Activated T-cell treated with anti-CD3 and anti-CD28 coated beads, Interleukin-2, amount 50 U/mL, for 72 hours (primary cell): Measurements from ENCODE around the gene ANKRD65. TPM values are rescaled to one million over a fixed set of nuclear protein-coding genes. Genes with fewer than 3 reads are reported as not detected.
"Not testable (repeated sequence)": the region's sequence is repeated elsewhere in the genome, so short reads cannot be mapped to it uniquely, and the experiment has no call there.

Source experiments
- ATAC-seq, 2 donors: fragments of 150-1000 bp; cut with Tn5 transposase; replicated peaks in 1 of 2; 2 replicates each; pipeline ENCODE4 v1.10.0; 2021; ENCODE audit warnings: moderate library complexity in 2 of 2, mild to moderate bottlenecking in 1 of 2
- DNase-seq, 2 donors: peaks; one replicate each; pipeline ENCODE4 v3.0.0; 2021 to 2022; ENCODE audit warnings: mixed read lengths in 1 of 2
- H3K27ac Mint-ChIP-seq: one replicate; pipeline ENCODE4 v1.8.0; 2022; ENCODE audit warnings: mild to moderate bottlenecking, moderate library complexity, mixed read lengths
- H3K27me3 Mint-ChIP-seq: one replicate; pipeline ENCODE4 v1.8.0; 2022; ENCODE audit warnings: low read depth, mixed read lengths
- H3K36me3 Mint-ChIP-seq, 2 donors: one replicate each; pipeline ENCODE4 v1.8.0; 2022; ENCODE audit warnings: mixed read lengths in 2 of 2, mild to moderate bottlenecking in 1 of 2; ENCODE audit not compliant: insufficient read depth in 2 of 2
- H3K4me1 Mint-ChIP-seq: one replicate; pipeline ENCODE4 v1.8.0; 2022; ENCODE audit warnings: low read depth, mixed read lengths
- H3K4me3 Mint-ChIP-seq, 2 donors: one replicate each; pipeline ENCODE4 v1.8.0; 2022; ENCODE audit warnings: mild to moderate bottlenecking in 2 of 2, mixed read lengths in 2 of 2, moderate library complexity in 2 of 2
- H3K9me3 Mint-ChIP-seq, 2 donors: one replicate each; pipeline ENCODE4 v1.8.0; 2022; ENCODE audit warnings: mixed read lengths in 2 of 2
- total RNA-seq, 2 donors: library from RNA; stranded (reverse); gene quantifications; one replicate each; pipeline ENCODE4 v1.2.3, GENCODE V29; 2022

Gene ANKRD65
- total RNA-seq, 2 donors from 2014 or later = 0.17 TPM; not detected in 1

GRCh38 chr1:1410238-1410637, 10.8 kb downstream of the ANKRD65 start:
- H3K4me3 Mint-ChIP-seq, H3K9me3 Mint-ChIP-seq, ATAC-seq, DNase-seq, H3K27me3 Mint-ChIP-seq, H3K27ac Mint-ChIP-seq: not testable (repeated sequence)
- H3K36me3 Mint-ChIP-seq = peaks cover 4 to 12% of the 10 kb centered on the region in 2 donors
- peaks cover 37% of the 10 kb centered on the region for H3K4me1 Mint-ChIP-seq

DNA sequence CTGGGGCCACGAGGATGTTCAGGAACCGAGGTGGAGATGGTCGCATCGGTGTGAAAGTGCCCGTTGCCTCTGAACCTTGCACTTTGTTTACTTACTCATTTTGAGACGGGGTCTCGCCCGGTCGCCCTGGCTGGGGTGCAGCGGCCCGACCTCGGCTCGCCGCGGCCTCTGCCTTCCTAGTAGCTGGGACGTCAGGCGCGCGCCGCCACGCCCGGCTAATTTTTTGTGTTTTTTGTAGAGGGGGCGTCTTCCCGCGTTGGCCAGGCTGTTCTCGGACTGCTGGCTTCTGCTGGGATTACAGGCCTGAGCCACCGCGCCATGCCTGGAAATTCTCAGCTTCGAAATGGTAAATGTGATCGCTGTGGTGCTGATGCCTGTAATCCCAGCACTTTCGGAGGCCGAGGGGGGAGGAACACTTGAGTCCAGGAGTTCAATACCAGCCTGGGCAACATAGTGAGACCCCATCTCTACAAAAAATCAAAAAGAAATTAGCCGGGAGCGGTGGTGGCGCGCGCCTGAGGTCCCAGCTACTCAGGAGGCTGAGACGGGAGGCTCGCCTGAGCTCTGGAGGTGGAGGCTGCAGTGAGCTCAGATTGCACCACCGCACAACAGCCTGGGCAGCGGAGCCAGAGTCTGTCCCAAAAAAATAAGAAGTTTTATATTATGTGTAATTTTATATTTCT, 13.3 kb downstream of the ANKRD65 start:
- Mint-ChIP-seq H3K4me1 (peaks cover 56% of the 10 kb centered on the region), H3K27ac (peak overlapping the region; percentile 34), H3K36me3 (peaks cover 4 to 23% of the 10 kb centered on the region in 2 donors), H3K27me3 (no peaks in the 10 kb centered on the region), H3K9me3 (no peaks in the 10 kb centered on the region), H3K4me3 (peak overlapping the region; percentile 90 to 95)
- ATAC-seq (peak; percentile 22 to 29), DNase-seq (peak; percentile 28 to 41)

- Mint-ChIP-seq H3K4me3 (peak within 1 kb of the TSS; percentile 90 to 95), H3K4me1 (peaks cover 55% of the 10 kb centered on the region), H3K27me3 (no peaks in the 10 kb centered on the region), H3K27ac (peak within 1 kb of the TSS; percentile 77), H3K36me3 (peaks cover 4 to 24% of the 10 kb centered on the region in 2 donors), H3K9me3 (no peaks in the 10 kb centered on the region)
- peak; percentile 97 for DNase-seq
- peak; percentile 98 for ATAC-seq
Measured at GRCh38 chr1:1406821-1407635, 14.0 kb downstream of the ANKRD65 start, which contains the start of gene MRPL20. Gene MRPL20, minus strand, starts transcription at chr1:1407293. Its CDS starts 76 bp downstream, at chr1:1407217.

DNA sequence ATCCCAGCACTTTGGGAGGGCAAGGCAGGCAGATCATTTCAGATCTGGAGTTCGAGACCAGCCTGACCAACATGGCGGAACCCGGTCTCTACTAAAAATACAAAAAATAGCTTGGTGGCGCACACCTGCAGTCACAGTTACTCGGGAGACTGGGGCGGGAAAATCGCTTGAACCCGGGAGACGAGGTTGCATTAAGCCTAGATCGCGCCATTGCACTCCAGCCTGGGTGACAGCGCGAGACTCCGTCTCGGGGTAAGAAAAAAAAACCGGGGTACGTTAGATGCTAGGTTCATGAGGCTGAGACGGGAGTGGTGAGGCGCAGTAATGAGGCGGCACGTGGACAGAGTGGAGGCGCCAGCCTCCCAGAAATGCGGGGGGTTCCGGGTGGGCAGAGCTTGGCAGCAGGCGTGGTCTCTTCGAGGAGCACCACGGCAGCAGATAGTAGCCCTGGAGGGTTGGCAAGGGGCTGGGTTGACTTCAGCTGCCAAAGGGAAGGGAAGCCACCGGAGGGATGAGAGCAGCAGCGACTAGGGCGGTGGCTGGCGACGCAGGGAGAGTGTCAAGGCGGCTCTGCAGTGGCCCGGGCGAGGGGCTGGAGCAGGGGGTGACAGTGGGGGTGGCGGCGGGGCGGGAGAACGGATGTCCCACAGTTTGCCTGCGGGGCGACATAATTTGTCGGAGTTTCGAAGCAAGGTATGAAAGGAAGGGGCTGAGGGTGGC, 14.8 kb downstream of the ANKRD65 start:
- H3K4me1 Mint-ChIP-seq = peaks cover 62% of the 10 kb centered on the region
- ATAC-seq (no peak), DNase-seq (no peak)

GRCh38 chr1:1403653-1404052, 17.4 kb downstream of the ANKRD65 start:
- Mint-ChIP-seq H3K27ac (peak overlapping the region; percentile 78), H3K36me3 (peaks cover 12 to 30% of the 10 kb centered on the region in 2 donors), H3K4me1 (peaks cover 61% of the 10 kb centered on the region), H3K27me3 (no peaks in the 10 kb centered on the region), H3K9me3 (no peaks in the 10 kb centered on the region), H3K4me3 (no peak overlapping the region)
- ATAC-seq (no peak), DNase-seq (no peak)

More for the DNA sequence above, 14.8 kb downstream of the ANKRD65 start:
- Mint-ChIP-seq H3K9me3 (no peaks in the 10 kb centered on the region), H3K4me3 (peak overlapping the region; percentile 77 to 95), H3K27me3 (no peaks in the 10 kb centered on the region), H3K27ac (peak overlapping the region; percentile 77), H3K36me3 (peaks cover 4 to 27% of the 10 kb centered on the region in 2 donors)

- DNase-seq, H3K4me3 Mint-ChIP-seq, H3K9me3 Mint-ChIP-seq, H3K27me3 Mint-ChIP-seq, ATAC-seq: not testable (repeated sequence)
- peaks cover 15 to 33% of the 10 kb centered on the region in 2 donors for H3K36me3 Mint-ChIP-seq
- peaks cover 60% of the 10 kb centered on the region for H3K4me1 Mint-ChIP-seq
- peak overlapping the region; percentile 78 for H3K27ac Mint-ChIP-seq
Measured at GRCh38 chr1:1402901-1403392, 18.1 kb downstream of the ANKRD65 start.

DNA sequence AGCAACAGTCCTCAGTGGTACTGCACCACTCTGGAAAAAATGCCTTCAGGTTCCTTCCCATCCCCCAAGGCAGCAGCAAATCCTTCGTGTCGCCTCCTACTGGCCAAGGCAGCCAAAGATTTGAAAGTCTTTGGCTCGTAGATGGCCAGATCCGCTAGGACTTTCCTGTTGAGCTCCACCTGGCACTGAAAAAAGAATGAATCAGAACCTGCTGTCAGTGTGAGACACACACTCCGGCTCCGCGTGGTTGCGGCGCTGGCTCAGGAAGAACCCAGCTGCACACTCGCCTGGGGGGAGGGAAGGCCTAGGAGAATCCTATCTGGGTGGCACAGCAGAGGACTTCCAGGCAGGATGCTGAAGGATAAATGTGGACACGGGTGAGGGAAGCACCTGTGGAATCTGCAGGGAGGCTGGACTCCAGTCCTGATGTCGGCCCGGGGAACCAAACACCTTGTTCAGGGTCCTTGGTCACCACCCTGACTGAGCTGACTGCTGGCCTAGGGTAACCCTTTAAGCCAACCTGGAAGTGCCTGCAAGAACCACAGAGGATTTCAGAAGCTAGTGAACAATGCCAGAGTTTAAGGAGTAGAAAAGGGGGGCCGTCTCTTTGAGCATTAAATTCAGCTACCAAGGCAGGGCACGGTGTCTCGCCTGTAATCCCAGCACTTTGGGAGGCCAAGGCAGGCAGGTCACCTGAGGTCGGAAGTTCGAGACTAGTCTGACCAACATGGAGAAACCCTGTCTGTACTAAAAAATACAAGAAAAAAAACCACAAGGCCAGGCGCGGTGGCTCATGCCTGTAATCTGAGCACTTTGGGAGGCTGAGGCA, 18.8 kb downstream of the ANKRD65 start:
- Mint-ChIP-seq H3K27me3 (no peaks in the 10 kb centered on the region), H3K4me1 (peaks cover 67% of the 10 kb centered on the region), H3K36me3 (peaks cover 15 to 33% of the 10 kb centered on the region in 2 donors), H3K9me3 (no peaks in the 10 kb centered on the region), H3K4me3 (no peak overlapping the region), H3K27ac (no peak overlapping the region)
- ATAC-seq = no peak
- DNase-seq = peak in 1 of 2 donors; percentile 47

DNA sequence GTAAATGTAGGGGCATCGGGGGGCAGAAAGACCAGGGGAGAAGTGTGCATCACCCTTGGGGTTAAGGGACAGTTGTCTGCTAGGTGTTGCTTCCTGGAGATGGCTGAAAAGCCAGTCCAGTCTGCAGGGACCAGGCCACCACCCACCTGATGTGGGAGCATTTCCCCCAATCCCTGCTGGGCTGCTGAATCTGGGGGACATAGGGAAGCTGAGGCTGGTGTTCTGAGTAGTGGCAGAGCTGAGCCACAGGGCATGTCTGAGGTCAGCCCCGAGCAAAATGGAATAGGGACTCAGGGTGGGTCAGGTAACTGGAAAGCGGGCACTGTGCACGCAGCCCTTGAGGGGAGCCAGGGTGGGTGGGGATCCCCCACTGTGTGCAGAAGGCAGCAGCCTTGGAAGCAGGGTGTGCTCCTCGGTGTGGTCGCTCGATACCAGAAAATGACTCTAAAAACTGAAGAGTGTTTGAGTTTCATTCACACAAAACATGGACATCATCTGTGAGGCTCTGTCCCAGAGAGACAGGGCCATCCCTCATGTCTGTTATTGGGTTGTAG, 19.5 kb downstream of the ANKRD65 start:
- H3K27ac Mint-ChIP-seq = peak overlapping the region; percentile 91
- no peaks in the 10 kb centered on the region for H3K9me3 Mint-ChIP-seq
- H3K36me3 Mint-ChIP-seq = peaks cover 15 to 31% of the 10 kb centered on the region in 2 donors
- ATAC-seq = no peak
- no peak for DNase-seq
- H3K4me3 Mint-ChIP-seq = peak overlapping the region; percentile 92 to 97
- H3K27me3 Mint-ChIP-seq = no peaks in the 10 kb centered on the region
- H3K4me1 Mint-ChIP-seq = peaks cover 69% of the 10 kb centered on the region

DNA sequence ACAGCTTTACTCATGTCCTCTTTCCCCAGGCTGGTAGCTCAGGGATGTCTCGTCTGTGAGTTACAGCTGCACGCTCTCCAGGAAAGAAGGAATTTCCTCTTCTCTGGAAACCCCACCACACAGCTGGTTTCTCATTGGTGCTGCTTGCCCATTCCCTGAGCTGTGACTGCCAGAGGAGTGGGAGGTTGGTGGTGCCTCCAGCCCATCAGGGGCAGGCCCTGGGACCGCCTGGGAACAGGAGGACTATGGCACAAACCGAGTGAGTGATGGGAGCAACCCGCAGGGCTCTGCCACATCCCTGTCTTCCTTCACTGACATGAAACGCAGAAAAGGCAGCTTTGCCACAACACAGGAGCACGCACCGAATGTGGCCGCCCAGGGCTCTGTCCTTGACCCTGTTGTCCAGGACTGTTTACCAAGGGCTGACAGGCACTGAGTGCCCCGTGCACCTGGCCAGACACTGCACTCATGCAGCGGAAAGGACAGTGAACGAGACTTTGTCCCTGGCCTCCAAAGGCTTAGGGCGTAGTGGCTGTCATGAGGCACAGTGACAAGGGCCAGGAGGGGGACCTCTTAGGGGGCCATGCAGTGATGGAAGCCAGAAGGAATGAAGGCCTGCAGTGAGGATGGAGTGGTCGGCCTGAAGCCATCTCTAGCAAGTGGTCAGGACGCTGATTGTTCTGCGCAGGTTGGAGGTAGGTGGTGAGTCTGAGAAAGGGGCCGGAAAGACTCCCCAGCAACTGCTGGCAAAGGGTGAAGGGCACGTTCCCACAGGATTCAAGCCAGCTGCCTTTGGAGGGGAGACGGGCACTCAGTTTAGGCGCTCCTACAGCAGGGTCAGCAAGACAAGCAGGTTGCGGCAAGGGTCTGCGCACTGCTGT, 20.3 kb downstream of the ANKRD65 start:
- Mint-ChIP-seq H3K4me3 (peak overlapping the region; percentile 92 to 97), H3K27ac (peak overlapping the region; percentile 91), H3K4me1 (peaks cover 62% of the 10 kb centered on the region), H3K9me3 (no peaks in the 10 kb centered on the region), H3K27me3 (no peaks in the 10 kb centered on the region), H3K36me3 (peaks cover 15 to 27% of the 10 kb centered on the region in 2 donors)
- DNase-seq (no peak), ATAC-seq (no peak)

DNA sequence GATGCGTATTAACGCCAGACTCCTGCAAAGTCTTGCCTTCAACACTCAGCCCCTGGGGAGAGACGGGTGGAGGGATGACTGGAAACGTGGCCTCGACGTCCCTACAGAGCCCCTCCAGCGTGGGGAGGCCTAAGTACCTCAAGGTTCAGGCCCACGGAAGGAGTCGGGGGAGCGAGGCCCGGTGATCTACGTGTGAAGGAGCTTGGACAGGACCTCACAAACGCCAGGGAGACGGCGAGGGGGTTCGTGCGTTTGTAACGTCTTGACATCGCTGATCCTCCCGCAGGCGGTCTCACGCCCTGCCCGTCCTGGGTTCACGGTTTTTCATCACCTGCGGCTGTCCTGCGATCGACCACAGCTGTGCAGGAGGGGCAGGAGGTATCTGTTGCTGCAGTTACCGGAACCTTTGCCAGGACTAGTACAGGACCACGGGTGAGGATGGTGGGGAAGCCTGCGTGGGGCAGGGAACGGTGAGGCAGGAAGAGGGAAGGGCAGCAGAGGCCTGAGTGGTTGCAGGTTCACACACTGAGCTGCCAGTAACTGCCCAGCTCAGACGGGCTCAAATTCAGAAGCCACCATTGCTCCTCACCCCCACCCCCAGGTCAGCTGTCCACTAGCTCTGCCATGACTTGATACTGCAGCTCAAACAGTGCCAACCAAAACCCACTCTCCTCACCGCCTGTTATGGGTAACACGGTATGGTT, 21.1 kb downstream of the ANKRD65 start:
- DNase-seq = peak; percentile 22 to 33
- Mint-ChIP-seq H3K36me3 (peaks cover 15 to 28% of the 10 kb centered on the region in 2 donors), H3K27me3 (no peaks in the 10 kb centered on the region)

More for the DNA sequence above, 21.1 kb downstream of the ANKRD65 start:
- H3K27ac Mint-ChIP-seq = peak overlapping the region; percentile 91
- peaks cover 63% of the 10 kb centered on the region for H3K4me1 Mint-ChIP-seq
- no peak for ATAC-seq
- no peaks in the 10 kb centered on the region for H3K9me3 Mint-ChIP-seq
- H3K4me3 Mint-ChIP-seq = peak overlapping the region; percentile 92 to 97
